Osteocyte (in vitro differentiated cells): ENCODE measurements around the gene PHOSPHO2. TPM values are rescaled to one million over a fixed set of nuclear protein-coding genes. Genes with fewer than 3 reads are reported as not detected.
A peak's percentile ranks its signal among the peaks of the same experiment; 100 is the strongest.

Experiments
- DNase-seq: peaks from one replicate; pipeline ENCODE4 v3.0.0; 2021; ENCODE audit warnings: mixed read lengths; ENCODE audit not compliant: unreplicated experiment; ENCODE audit errors: extremely low spot score
- H3K27ac Mint-ChIP-seq: one replicate; pipeline ENCODE4 v1.8.0; 2021; ENCODE audit warnings: mild to moderate bottlenecking, mixed read lengths; ENCODE audit not compliant: unreplicated experiment
- H3K27me3 Mint-ChIP-seq: one replicate; pipeline ENCODE4 v1.8.0; 2021; ENCODE audit warnings: mixed read lengths; ENCODE audit not compliant: unreplicated experiment
- H3K36me3 Mint-ChIP-seq: one replicate; pipeline ENCODE4 v1.8.0; 2021; ENCODE audit warnings: mixed read lengths; ENCODE audit not compliant: unreplicated experiment
- H3K4me1 Mint-ChIP-seq: one replicate; pipeline ENCODE4 v1.8.0; 2021; ENCODE audit warnings: mixed read lengths; ENCODE audit not compliant: unreplicated experiment
- H3K4me3 Mint-ChIP-seq: one replicate; pipeline ENCODE4 v1.8.0; 2021; ENCODE audit warnings: mild to moderate bottlenecking, moderate library complexity, mixed read lengths; ENCODE audit not compliant: unreplicated experiment
- H3K9me3 Mint-ChIP-seq: one replicate; pipeline ENCODE4 v1.8.0; 2021; ENCODE audit warnings: mixed read lengths; ENCODE audit not compliant: unreplicated experiment
- total RNA-seq: library from RNA; stranded (reverse); gene quantifications from 2 replicates; pipeline ENCODE4 v1.2.1, GENCODE V29; 2021
- TF ChIP-seq, protein P1 (sequence below): fragments of 200-600 bp; sonication (generic); IDR thresholded peaks from 2 replicates; pipeline ENCODE4 v1.5.0; 2021; ENCODE audit warnings: antibody characterized with exemption, mild to moderate bottlenecking, moderate library complexity

The PHOSPHO2 gene
- total RNA-seq, 1 donor from 2014 or later = 4.8 TPM

DNA sequence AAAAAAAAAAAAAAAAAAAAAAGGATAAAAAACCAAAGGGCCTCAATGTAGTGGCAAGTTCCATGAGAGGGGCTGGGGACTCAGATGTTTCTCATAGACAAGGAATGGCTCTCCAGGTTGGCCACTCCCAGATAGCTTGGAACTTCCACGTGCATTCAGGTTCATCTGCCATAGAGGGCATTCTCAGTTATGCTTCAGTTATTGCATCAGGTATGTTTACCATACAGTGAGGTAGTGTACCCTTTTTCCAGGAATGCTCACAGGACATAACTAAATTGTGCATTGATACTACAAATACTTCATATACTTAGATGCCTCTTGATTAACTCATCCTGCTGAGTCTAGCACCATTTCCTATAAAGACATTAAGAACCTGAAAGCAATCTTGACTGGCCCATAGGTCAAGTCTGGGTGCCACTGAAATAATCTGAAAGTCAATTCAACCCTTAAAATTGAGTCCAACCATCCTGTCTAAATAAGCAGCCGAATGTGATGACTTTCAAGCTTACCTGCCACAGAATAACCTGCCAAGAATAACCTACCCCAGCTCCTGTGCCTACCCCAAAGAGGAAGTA is 24.7 kb downstream of the PHOSPHO2 start:
- Mint-ChIP-seq H3K27ac (no peak overlapping the region), H3K4me3 (no peak overlapping the region)

DNA sequence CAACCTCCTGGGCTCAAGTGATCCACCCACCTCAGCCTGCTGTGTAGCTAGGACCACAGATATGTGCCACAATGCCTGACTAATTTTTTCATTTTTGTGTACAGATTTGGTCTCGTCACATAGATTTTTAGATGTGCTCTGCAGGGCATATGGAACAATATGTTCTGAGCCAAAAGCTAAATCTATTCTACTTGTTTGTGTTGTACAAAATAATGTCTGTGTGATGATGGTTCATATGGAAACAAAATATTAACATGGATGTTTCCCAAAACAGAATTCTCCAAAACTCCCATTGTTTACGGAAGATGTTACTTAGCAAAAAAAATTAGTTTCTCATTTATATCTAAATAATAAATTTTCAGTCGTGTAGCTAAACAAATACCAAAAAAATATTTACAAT is 26.7 kb downstream of the PHOSPHO2 start:
- H3K27me3 Mint-ChIP-seq = peaks cover 3% of the 10 kb centered on the region
- TF ChIP-seq, protein P1, sequence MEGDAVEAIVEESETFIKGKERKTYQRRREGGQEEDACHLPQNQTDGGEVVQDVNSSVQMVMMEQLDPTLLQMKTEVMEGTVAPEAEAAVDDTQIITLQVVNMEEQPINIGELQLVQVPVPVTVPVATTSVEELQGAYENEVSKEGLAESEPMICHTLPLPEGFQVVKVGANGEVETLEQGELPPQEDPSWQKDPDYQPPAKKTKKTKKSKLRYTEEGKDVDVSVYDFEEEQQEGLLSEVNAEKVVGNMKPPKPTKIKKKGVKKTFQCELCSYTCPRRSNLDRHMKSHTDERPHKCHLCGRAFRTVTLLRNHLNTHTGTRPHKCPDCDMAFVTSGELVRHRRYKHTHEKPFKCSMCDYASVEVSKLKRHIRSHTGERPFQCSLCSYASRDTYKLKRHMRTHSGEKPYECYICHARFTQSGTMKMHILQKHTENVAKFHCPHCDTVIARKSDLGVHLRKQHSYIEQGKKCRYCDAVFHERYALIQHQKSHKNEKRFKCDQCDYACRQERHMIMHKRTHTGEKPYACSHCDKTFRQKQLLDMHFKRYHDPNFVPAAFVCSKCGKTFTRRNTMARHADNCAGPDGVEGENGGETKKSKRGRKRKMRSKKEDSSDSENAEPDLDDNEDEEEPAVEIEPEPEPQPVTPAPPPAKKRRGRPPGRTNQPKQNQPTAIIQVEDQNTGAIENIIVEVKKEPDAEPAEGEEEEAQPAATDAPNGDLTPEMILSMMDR = no peak
- H3K27ac Mint-ChIP-seq = no peak overlapping the region
- DNase-seq = no peak
- peaks cover 5% of the 10 kb centered on the region for H3K4me1 Mint-ChIP-seq
- no peak overlapping the region for H3K4me3 Mint-ChIP-seq
- no peaks in the 10 kb centered on the region for H3K36me3 Mint-ChIP-seq
- no peaks in the 10 kb centered on the region for H3K9me3 Mint-ChIP-seq

More for the DNA sequence above, 24.7 kb downstream of the PHOSPHO2 start:
- no peaks in the 10 kb centered on the region for H3K36me3 Mint-ChIP-seq
- TF ChIP-seq, protein P1 = no peak
- DNase-seq = no peak
- peaks cover 3% of the 10 kb centered on the region for H3K27me3 Mint-ChIP-seq
- peaks cover 9% of the 10 kb centered on the region for H3K4me1 Mint-ChIP-seq
- no peaks in the 10 kb centered on the region for H3K9me3 Mint-ChIP-seq

DNA sequence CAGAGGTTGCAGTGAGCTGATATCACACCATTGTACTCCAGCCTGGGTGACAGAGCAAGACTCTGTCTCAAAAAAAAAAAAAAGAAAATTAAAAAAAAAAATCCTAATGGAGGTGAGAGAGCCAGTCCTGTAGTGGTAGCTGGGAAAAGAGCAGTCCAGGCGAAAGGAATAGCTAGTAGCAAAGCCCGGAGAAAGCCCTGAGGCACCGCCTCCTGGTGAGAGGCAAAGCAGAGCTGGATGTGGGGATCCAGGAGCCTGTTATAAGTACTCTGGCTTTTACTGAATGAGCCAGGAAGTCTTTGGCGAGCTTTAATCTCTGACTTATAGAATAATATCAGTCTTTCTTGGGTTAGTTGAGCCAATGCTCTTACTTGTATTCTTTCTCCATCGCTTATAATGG is 32.8 kb downstream of the PHOSPHO2 start:
- Mint-ChIP-seq H3K27me3 (peaks cover 3% of the 10 kb centered on the region), H3K27ac (no peak overlapping the region), H3K4me1 (no peaks in the 10 kb centered on the region), H3K36me3 (no peaks in the 10 kb centered on the region), H3K4me3 (no peak overlapping the region), H3K9me3 (no peaks in the 10 kb centered on the region)
- TF ChIP-seq, protein P1 = no peak
- no peak for DNase-seq

DNA sequence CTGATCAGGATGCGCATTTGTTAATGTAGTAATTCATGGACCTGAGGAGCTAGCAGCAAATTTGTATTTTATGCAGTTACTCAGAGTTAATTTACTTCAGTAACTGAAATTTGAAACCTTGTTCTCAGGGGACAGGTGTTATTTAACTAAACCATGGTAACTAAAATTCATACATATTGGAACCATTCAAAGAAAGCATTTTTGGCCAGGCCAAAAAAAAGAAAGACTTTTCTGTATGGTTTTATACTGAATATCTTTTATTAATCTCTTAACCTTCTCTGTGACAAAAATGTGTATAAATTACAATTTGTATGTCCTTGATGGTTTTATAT is 35.0 kb downstream of the PHOSPHO2 start:
- DNase-seq = no peak
- Mint-ChIP-seq H3K4me1 (peaks cover 4% of the 10 kb centered on the region), H3K27me3 (peaks cover 3% of the 10 kb centered on the region), H3K9me3 (no peaks in the 10 kb centered on the region), H3K27ac (no peak overlapping the region), H3K36me3 (no peaks in the 10 kb centered on the region), H3K4me3 (no peak overlapping the region)
- TF ChIP-seq, protein P1 = no peak

DNA sequence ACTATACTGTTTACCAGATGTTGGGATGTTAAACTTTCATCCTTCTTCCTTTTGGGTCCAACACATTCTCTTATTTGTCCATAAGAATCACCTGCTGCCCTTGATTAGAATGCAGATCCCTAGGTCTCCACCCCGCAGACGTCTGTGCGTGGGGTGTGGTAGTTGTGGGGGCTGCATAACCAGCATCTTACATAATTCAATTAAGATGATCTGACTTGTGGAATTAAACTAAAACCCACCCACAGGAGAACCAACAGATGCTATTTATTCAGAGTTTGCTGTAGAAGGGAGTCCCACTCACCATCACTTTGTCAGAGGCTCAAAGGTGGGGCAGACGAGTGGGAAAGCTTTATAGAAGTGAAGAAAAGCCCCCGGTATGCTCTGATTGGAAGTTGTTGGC is 37.8 kb downstream of the PHOSPHO2 start:
- Mint-ChIP-seq H3K27me3 (peaks cover 3% of the 10 kb centered on the region), H3K9me3 (no peaks in the 10 kb centered on the region), H3K36me3 (no peaks in the 10 kb centered on the region), H3K4me1 (peaks cover 28% of the 10 kb centered on the region), H3K27ac (no peak overlapping the region), H3K4me3 (peak overlapping the region; percentile 27)
- TF ChIP-seq, protein P1 = no peak
- DNase-seq = no peak
